ENCODE data around the gene OVAAL.

OVAAL gene

GRCh38 chr1:180572760-180573159, 14.0 kb downstream of the OVAAL start:
- no peak for DNase-seq

GRCh38 chr1:180574031-180574713, 15.4 kb downstream of the OVAAL start:
- no peak for DNase-seq

GRCh38 chr1:180577361-180577760, 18.6 kb downstream of the OVAAL start:
- no peak for DNase-seq

- no peak for DNase-seq
These were observed 21.3 kb downstream of the OVAAL start for GRCh38 chr1:180579961-180580611.

GRCh38 chr1:180581635-180582039, 22.9 kb downstream of the OVAAL start:
- DNase-seq: no peak

- DNase-seq: no peak
These were observed 26.1 kb downstream of the OVAAL start for GRCh38 chr1:180584869-180585268.

- no peak for DNase-seq
These were observed 27.2 kb downstream of the OVAAL start for GRCh38 chr1:180585994-180586359.

- DNase-seq: no peak
These were observed 27.9 kb downstream of the OVAAL start for GRCh38 chr1:180586671-180587155.

GRCh38 chr1:180588121-180588520, 29.4 kb downstream of the OVAAL start:
- no peak for DNase-seq

- no peak for DNase-seq
These were observed 32.1 kb downstream of the OVAAL start for GRCh38 chr1:180590889-180591288.

- no peak for DNase-seq
These were observed 34.6 kb downstream of the OVAAL start for GRCh38 chr1:180593382-180593781.

- no peak for DNase-seq
These were observed 36.0 kb downstream of the OVAAL start for GRCh38 chr1:180594723-180595122.

- DNase-seq: no peak
These were observed 37.2 kb downstream of the OVAAL start for GRCh38 chr1:180595966-180596365.

- no peak for DNase-seq
These were observed 38.8 kb downstream of the OVAAL start for GRCh38 chr1:180597520-180597919.

- no peak for DNase-seq
These were observed 39.7 kb downstream of the OVAAL start for GRCh38 chr1:180598333-180598974.

- no peak for DNase-seq
These were observed 41.6 kb downstream of the OVAAL start for GRCh38 chr1:180600343-180600742.

- DNase-seq: no peak
These were observed 42.7 kb downstream of the OVAAL start for GRCh38 chr1:180601512-180601911.

- no peak for DNase-seq
These were observed 44.6 kb downstream of the OVAAL start for GRCh38 chr1:180603223-180603849.

GRCh38 chr1:180603850-180604226, 45.1 kb downstream of the OVAAL start:
- DNase-seq: no peak

- DNase-seq: no peak
These were observed 47.4 kb downstream of the OVAAL start for GRCh38 chr1:180606155-180606554.

GRCh38 chr1:180609643-180610555, 51.1 kb downstream of the OVAAL start:
- DNase-seq: no peak

GRCh38 chr1:180610556-180611015, 51.8 kb downstream of the OVAAL start:
- DNase-seq: no peak

Data from activated CD4-positive, alpha-beta T cell treated with anti-CD3 and anti-CD28 coated beads, Interleukin-2, amount 50 U/mL, for 48 hours (primary cell).